Suprapubic skin (tissue), 4 donors: ENCODE results near the gene ERN1. TPM values are rescaled to one million over a fixed set of nuclear protein-coding genes. Genes with fewer than 3 reads are reported as not detected.

Experiments used
- DNase-seq, 2 donors: peaks; one replicate each; pipeline ENCODE4 v3.0.0-alpha.2; 2019; ENCODE audit warnings: low spot score in 2 of 2
- H3K27ac ChIP-seq: fragments of 200-600 bp; sonication (generic); one replicate; pipeline ENCODE4 v1.5.1; 2019
- H3K27me3 ChIP-seq: fragments of 200-600 bp; sonication (generic); one replicate; pipeline ENCODE4 v1.5.1; 2019
- H3K36me3 ChIP-seq: fragments of 200-600 bp; sonication (generic); one replicate; pipeline ENCODE4 v1.5.1; 2019
- H3K4me1 ChIP-seq: fragments of 200-600 bp; sonication (generic); one replicate; pipeline ENCODE4 v1.5.1; 2019
- H3K4me3 ChIP-seq: fragments of 200-600 bp; sonication (generic); one replicate; pipeline ENCODE4 v1.5.1; 2019; ENCODE audit warnings: mild to moderate bottlenecking
- H3K9me3 ChIP-seq: fragments of 200-600 bp; sonication (generic); one replicate; pipeline ENCODE4 v1.5.1; 2019
- CTCF ChIP-seq, 2 donors: fragments of 200-600 bp in 1 of 2; fragments of 450-650 bp in 1 of 2; sonication (generic) in 1 of 2; IDR thresholded peaks; one replicate each; pipeline ENCODE4 v1.5.1; 2016 to 2019; ENCODE audit warnings: antibody characterized with exemption in 2 of 2, mild to moderate bottlenecking in 1 of 2, moderate library complexity in 1 of 2
- EP300 ChIP-seq: sonication (generic); formaldehyde crosslinking; IDR thresholded peaks from one replicate; pipeline ENCODE4 v1.6.1; 2017; ENCODE audit warnings: antibody characterized with exemption
- POLR2A ChIP-seq, 2 donors: fragments of 450-650 bp; IDR thresholded peaks; one replicate each; pipeline ENCODE4 v1.6.1; 2017; ENCODE audit warnings: antibody characterized with exemption in 2 of 2, mild to moderate bottlenecking in 2 of 2, moderate library complexity in 2 of 2
- POLR2AphosphoS5 ChIP-seq, 3 donors: sonication (generic); formaldehyde crosslinking; IDR thresholded peaks; one replicate each; pipeline ENCODE4 v1.6.1; 2017; ENCODE audit warnings: antibody characterized with exemption in 3 of 3
- WGBS: methylation state at CpG from one replicate; pipeline ENCODE4 v1.1.5; 2018; 5-methylcytosine and 5-hydroxymethylcytosine counted together
- total RNA-seq, 4 donors: library from RNA; depleted of rRNA; stranded (reverse); fragments of >200 nt; gene quantifications; one replicate each; pipeline ENCODE4 v1.1.0, GENCODE V29; 2016

Gene ERN1
- total RNA-seq, 4 donors from 2014 or later = 21.2 to 41.1 (median 35.1) TPM

- peak in 1 of 2 donors; percentile 39 for DNase-seq
These were observed 81.1 kb downstream of the ERN1 start for GRCh38 chr17:64048805-64049204.

GRCh38 chr17:64045176-64045575 lies 84.8 kb downstream of the ERN1 start:
- Histone ChIP-seq H3K9me3 (no peaks in the 10 kb centered on the region), H3K27me3 (no peaks in the 10 kb centered on the region), H3K4me3 (no peak overlapping the region), H3K36me3 (peaks cover 73% of the 10 kb centered on the region), H3K27ac (no peak overlapping the region), H3K4me1 (no peaks in the 10 kb centered on the region)
- peak in 1 of 2 donors; percentile 24 for DNase-seq
- no peak for TF ChIP-seq POLR2A (IDR thresholded peaks at IDR 0.05)
- no peak for TF ChIP-seq CTCF (IDR thresholded peaks at IDR 0.05)
- 86% methylated on average over 13 of the region's 13 CpGs for WGBS

More at GRCh38 chr17:64048805-64049204, 81.1 kb downstream of the ERN1 start:
- WGBS = 86% methylated on average over 9 of the region's 9 CpGs
- Histone ChIP-seq H3K27ac (no peak overlapping the region), H3K27me3 (no peaks in the 10 kb centered on the region), H3K4me3 (no peak overlapping the region), H3K4me1 (no peaks in the 10 kb centered on the region), H3K9me3 (no peaks in the 10 kb centered on the region), H3K36me3 (peaks cover 98% of the 10 kb centered on the region)
- TF ChIP-seq CTCF (IDR thresholded peaks at IDR 0.05) (no peak), EP300 (no peak), POLR2AphosphoS5 (IDR thresholded peaks at IDR 0.05) (no peak), POLR2A (IDR thresholded peaks at IDR 0.05) (no peak)

GRCh38 chr17:64042700-64043485 lies 87.1 kb downstream of the ERN1 start:
- peak in 1 of 2 donors; percentile 54 for DNase-seq
- Histone ChIP-seq H3K36me3 (peaks cover 62% of the 10 kb centered on the region), H3K4me3 (no peak overlapping the region), H3K9me3 (no peaks in the 10 kb centered on the region), H3K4me1 (no peaks in the 10 kb centered on the region), H3K27me3 (no peaks in the 10 kb centered on the region), H3K27ac (no peak overlapping the region)
- WGBS = 85% methylated on average over 12 of the region's 12 CpGs
- TF ChIP-seq POLR2AphosphoS5 (IDR thresholded peaks at IDR 0.05) (no peak), EP300 (no peak), POLR2A (IDR thresholded peaks at IDR 0.05) (no peak), CTCF (IDR thresholded peaks at IDR 0.05) (no peak)

GRCh38 chr17:64041912-64042311 lies 88.0 kb downstream of the ERN1 start:
- Histone ChIP-seq H3K27ac (no peak overlapping the region), H3K36me3 (peaks cover 55% of the 10 kb centered on the region), H3K9me3 (no peaks in the 10 kb centered on the region), H3K27me3 (no peaks in the 10 kb centered on the region), H3K4me3 (no peak overlapping the region), H3K4me1 (no peaks in the 10 kb centered on the region)
- WGBS = 64% methylated on average over 11 of the region's 11 CpGs
- peak in 1 of 2 donors; percentile 44 for DNase-seq
- TF ChIP-seq POLR2AphosphoS5 (IDR thresholded peaks at IDR 0.05) = no peak
- TF ChIP-seq CTCF (IDR thresholded peaks at IDR 0.05) = no peak
- no peak for TF ChIP-seq EP300
- TF ChIP-seq POLR2A (IDR thresholded peaks at IDR 0.05) = no peak

GRCh38 chr17:64040206-64040605 lies 89.7 kb downstream of the ERN1 start:
- TF ChIP-seq POLR2A (IDR thresholded peaks at IDR 0.05) = no peak
- no peak for TF ChIP-seq POLR2AphosphoS5 (IDR thresholded peaks at IDR 0.05)
- TF ChIP-seq EP300 = no peak
- no peak for TF ChIP-seq CTCF (IDR thresholded peaks at IDR 0.05)

More at GRCh38 chr17:64040206-64040605, 89.7 kb downstream of the ERN1 start:
- Histone ChIP-seq H3K9me3 (no peaks in the 10 kb centered on the region), H3K36me3 (peaks cover 38% of the 10 kb centered on the region), H3K27ac (no peak overlapping the region), H3K4me1 (no peaks in the 10 kb centered on the region), H3K4me3 (no peak overlapping the region), H3K27me3 (no peaks in the 10 kb centered on the region)
- peak in 1 of 2 donors; percentile 33 for DNase-seq
- WGBS = 79% methylated on average over 6 of the region's 6 CpGs
